Pulmonary artery endothelial cell (primary cell): ENCODE results near the gene JADE3. TPM values are rescaled to one million over a fixed set of nuclear protein-coding genes. Genes with fewer than 3 reads are reported as not detected.

Source experiments
- DNase-seq: peaks from one replicate; pipeline ENCODE4 v3.0.0-alpha.2; 2011; ENCODE audit warnings: low read depth, low spot score
- total RNA-seq: library from RNA; depleted of rRNA; stranded (reverse); fragments of >200 nt; gene quantifications from 2 replicates; pipeline ENCODE4 v1.2.3, GENCODE V29; 2014

JADE3 gene
- total RNA-seq, 1 donor from 2014 or later: 13.4 TPM

GRCh38 chrX:47026198-47026597, 114.0 kb downstream of the JADE3 start:
- no peak for DNase-seq

DNA sequence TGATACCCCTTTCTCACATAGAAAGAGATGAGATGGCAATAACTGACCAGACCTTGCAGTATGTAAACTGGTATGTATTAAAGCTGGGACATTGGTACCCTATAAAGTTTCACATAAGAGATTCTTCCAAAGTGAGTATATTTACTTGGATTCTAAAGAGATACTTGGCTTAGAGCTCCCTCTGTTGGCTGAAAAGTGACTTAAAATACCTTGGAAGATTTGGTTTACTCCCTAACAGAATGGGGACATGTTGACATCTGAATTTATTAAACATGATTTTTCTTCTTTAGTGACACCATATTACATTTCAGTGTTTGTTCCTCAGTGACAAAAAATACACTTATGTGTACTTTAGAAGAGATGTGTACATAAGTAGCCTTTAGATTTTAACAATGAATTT, 118.1 kb downstream of the JADE3 start:
- peak; percentile 17 for DNase-seq

DNA sequence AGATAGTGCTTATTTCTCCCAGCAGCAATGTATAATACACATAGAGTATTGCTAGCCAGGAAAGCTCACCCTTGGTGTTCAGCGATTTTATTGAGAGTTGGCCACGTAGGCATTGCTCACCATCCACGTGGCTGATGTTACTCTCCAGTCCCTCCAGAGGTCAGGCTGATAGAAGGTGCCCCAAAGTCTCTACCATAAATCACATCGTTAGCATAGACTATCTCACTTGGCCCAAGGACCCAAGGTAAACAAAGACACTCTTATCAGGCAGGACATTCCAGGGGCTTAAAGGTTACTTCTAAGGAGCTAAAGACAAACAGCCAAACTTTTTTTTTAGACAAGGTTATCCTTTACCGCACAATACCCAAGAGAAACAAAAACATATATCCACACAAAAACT, 135.8 kb downstream of the JADE3 start:
- DNase-seq: no peak

GRCh38 chrX:47059142-47059874, 147.1 kb downstream of the JADE3 start:
- DNase-seq: no peak

DNA sequence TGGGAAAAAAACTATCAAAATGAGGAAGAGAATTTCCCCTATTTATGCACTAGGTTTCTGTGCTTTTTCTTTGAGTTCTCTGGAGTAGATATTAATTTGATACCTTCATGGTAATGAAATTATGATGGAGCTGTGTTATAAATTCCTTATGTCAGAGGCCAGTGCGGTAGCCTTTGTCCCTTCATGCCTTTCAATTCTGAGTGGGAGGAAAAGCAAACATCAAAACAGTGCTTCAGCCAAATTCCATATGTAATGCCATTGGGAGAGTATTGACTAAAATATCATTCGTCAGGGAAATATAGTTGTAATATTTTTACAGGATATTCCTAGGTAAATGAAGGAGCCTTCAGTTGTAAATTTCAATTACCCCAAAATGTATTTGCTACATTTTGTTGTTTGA, 148.5 kb downstream of the JADE3 start:
- no peak for DNase-seq

DNA sequence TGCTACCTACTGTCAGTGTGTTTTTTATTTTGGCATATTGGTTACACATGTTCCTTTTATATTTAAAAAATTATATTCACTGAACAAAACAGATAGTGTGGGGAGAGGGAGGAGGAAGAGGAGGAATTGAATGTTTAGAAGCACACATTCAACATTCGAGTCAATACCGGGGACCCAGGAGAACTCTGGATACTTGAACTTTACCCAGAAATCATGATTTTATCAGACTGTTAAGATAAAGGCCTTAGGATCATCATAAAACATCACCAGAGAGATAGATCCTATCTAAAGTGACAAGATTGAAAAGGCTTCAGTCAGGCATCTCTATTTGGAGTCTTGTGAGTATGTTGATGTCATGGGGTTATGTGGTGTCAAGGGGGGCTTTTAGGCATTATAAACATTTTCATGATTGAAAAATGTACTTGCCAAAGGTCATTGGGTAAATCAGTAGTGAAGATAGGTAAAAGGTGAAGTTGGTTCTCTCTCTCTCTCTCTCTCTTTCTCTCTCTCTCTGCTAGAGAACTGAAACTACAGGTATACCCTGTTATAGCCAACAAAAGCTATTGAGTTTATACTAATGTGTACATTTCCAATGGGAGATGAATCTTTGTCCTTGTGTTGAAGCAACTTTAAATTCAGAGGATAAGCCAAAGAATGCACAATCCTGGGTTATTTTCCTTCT, 149.2 kb downstream of the JADE3 start:
- DNase-seq: no peak

GRCh38 chrX:47063179-47063578, 151.0 kb downstream of the JADE3 start:
- no peak for DNase-seq

GRCh38 chrX:47068214-47068613, 156.0 kb downstream of the JADE3 start:
- DNase-seq: no peak

- no peak for DNase-seq
Observed at GRCh38 chrX:47068720-47069119, 156.5 kb downstream of the JADE3 start.

DNA sequence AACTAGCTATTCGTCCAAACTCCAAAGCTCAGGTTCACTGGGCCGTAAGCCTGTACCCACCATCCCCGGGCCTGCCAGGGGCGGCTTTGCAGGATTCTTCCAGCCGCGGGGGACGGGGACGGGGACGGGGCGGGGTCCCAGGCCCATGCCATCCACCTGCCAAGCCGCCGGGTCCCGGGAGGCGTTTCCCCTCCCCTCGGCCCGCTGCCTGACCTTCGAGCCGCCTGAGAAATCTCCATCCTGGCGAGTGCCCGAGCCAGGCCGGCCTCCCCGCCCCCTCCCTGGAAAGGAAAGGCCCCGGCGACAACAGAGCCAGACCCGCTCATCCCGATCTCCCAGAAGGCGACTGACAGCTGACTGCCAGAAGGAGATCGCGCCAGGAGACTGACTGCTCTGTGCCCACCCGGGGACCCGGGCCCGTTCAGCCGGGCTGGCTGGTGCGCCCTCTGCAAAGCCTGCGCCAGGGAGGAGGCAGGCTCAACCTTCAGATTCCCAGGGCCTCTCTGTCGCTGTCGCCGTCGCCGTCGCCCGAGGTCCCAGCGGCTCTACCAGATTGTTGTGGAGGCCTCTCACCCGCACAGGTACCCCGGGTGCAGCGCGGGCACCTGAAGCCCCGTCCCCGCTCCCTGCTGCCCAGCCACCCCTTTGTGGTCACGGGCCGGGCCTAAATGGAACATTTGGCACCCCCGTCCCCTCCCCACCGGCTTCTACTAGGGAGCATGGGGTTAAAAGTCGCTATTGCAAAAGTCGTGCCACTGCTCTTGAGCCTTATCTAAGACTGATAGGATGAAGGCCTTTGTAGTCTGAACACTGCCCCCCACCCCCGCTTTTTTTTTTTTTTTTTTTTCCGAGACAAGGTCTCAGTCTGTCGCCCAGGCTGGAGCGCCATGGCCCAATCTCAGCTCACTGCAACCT, 166.2 kb downstream of the JADE3 start, which contains the start of gene RGN:
Gene RGN, plus strand, starts transcription at position 315 of the 915 bp plus-strand sequence. CDS start 2,702 bp downstream, outside the sequence.
- no peak for DNase-seq

- no peak for DNase-seq
Observed at GRCh38 chrX:47080215-47080914, 168.1 kb downstream of the JADE3 start.

GRCh38 chrX:47080915-47081236, 168.7 kb downstream of the JADE3 start:
- no peak for DNase-seq

DNA sequence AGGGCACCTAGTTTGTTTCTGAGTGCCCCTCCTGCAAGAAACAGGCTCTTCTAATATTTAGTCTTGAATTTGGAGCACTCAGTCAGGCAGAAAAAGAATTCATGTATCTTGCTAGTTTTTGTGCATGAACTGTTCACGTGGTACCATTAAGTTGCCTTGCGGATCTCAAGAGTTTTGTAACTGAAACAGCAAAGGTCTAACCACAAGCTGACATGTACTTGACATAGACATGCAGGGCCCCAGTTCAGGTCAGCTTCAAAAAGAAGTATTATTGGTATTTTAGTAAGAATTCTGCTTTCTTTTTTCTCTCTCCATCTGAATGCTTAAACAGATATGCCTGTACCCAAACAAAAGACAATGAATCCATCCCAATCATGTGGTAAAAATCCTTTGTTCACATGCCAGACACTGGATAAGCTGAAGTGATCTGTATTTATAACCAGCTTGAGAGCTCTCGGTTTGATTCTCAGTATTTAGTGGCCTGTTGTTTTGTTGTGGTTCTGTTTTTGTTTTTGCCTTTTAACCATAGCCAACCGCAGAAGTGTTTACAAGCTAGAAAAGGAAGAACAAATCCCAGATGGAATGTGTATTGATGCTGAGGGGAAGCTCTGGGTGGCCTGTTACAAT, 179.0 kb downstream of the JADE3 start:
- no peak for DNase-seq

- DNase-seq: no peak
Observed at GRCh38 chrX:47093248-47093647, 181.0 kb downstream of the JADE3 start.

DNA sequence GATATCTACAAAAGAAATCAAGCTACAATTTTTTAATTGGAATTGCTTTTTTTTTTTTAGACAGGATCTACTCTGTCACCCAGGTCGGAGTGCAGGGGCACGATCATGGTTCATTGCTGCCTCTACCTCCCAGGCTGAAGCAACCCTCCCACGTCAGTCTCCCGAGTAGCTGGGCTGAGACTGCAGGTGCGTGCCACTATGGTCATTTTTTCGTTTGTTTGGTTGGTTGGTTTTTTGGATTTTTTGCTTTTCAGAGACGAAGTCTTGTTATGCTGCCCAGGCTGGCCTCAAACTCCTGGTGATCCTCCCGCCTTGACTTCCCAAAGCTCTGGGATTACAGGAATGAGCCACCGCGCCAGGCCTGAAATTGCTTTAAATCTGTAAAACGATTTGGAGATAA, 181.6 kb downstream of the JADE3 start:
- DNase-seq: no peak

DNA sequence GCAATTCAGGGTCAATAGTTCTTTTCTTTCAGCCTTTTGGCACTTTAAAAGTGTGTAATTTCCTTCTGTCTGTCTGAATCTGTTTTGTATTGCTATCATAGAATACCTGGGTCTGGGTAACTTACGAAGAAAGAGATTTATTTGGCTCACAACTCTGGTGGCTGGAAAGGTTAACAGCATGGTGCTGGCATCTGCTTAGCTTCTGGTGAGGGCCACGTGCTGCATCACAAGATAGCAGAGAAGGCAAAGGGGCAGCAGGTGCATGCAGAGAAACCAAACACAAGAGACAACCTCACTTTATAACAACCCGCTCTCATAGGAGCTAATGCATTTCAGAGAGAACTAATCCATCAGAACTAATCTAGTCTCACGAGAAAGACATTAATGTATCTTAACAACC, 184.8 kb downstream of the JADE3 start:
- DNase-seq: no peak

- no peak for DNase-seq
Observed at GRCh38 chrX:47098338-47099094, 186.3 kb downstream of the JADE3 start.

- DNase-seq: no peak
Observed at GRCh38 chrX:47101206-47101605, 189.0 kb downstream of the JADE3 start.
